ENCODE results near the gene APC. TPM values are rescaled to one million over a fixed set of nuclear protein-coding genes. Genes with fewer than 3 reads are reported as not detected.

The APC gene
- total RNA-seq, 1 experiment from 2014 or later = 24.9 TPM

DNA sequence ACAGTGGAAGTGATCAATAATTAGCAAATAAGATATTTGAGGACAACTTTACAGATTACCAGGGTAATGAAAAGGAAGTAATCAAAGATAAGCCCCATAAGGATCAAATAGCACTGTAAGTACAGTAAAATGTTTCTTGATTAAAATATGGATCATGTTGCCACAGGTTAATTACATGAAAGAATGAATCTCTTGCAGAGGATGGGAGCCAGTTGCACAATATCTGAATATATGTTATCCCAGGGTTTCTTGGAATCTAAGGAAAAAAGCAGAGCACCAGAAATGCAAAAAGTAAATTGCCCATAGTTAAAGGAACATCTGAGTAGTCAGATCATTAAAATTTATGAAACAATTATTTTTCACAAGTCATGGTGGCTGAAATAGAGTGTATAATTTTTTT lies 109.6 kb downstream of the APC start:
- BruUV-seq (replicated peaks) = no TSS peak
- no peaks in the 10 kb centered on the region for H3K27me3 Mint-ChIP-seq (ENCODE audit: insufficient read depth, unreplicated experiment)
- intact Hi-C loops (cut with micrococcal nuclease) = loop anchor here (5.0 kb wide), 1 partner anchor 155 kb away; no protein-coding TSS in a partner anchor

DNA sequence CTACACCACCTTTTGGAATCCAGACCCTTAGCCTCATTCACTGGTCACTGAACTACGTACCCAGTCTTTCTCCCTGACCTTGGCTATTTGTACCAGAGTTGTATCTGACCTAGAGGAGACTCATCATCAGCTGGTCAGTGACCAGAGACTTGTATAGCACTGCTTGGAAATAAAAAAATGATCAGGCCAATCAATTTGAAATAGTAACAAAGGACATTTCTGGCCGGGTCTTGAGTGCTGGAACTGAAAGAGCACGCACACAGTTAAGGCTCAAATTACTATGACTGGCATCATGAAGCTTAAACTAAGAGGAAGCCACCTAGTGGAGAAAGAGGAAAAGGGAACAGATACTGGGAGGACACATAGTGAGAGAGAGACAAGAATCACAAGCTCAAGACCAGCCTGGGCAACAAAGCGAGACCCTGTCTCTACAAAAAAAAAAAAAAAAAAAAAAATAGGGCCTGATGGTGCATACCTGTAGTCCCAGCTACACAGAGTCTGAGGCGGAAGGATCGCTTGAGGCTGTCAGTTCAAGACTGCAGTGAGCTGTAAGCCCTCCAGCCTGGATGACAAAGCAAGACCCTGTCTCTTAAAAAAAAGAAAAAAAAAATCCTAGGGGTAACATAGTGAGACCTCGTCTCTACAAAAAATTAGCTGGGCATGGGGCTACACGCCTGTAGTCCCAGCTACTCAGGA lies 110.6 kb downstream of the APC start:
- CTCF ChIA-PET = interaction anchor here (0.5 to 1.6 kb wide), 36 partner anchors 9 to 1223 kb away, joined by 3 to 21 read pairs (median 4); partner anchors contain the start of genes APC and SRP19
- no peaks in the 10 kb centered on the region for H3K27me3 Mint-ChIP-seq (ENCODE audit: insufficient read depth, unreplicated experiment)
- BruUV-seq (replicated peaks) = no TSS peak
- POLR2A ChIA-PET = interaction anchor here (0.6 to 1.2 kb wide), 6 partner anchors 11 to 215 kb away, joined by 3 to 10 read pairs (median 3); partner anchors contain the start of gene SRP19
- no peak overlapping the region for H3K4me3 Mint-ChIP-seq (ENCODE audit: unreplicated experiment)
- no peak overlapping the region for H3K27ac Mint-ChIP-seq (ENCODE audit: low read depth, unreplicated experiment)
- no peaks in the 10 kb centered on the region for H3K36me3 Mint-ChIP-seq (ENCODE audit: insufficient read depth, unreplicated experiment)
- peak; percentile 80 for DNase-seq (ENCODE audit: unreplicated experiment)
- H3K4me1 Mint-ChIP-seq (ENCODE audit: insufficient read depth, unreplicated experiment) = no peaks in the 10 kb centered on the region
- TF ChIP-seq, protein P1, sequence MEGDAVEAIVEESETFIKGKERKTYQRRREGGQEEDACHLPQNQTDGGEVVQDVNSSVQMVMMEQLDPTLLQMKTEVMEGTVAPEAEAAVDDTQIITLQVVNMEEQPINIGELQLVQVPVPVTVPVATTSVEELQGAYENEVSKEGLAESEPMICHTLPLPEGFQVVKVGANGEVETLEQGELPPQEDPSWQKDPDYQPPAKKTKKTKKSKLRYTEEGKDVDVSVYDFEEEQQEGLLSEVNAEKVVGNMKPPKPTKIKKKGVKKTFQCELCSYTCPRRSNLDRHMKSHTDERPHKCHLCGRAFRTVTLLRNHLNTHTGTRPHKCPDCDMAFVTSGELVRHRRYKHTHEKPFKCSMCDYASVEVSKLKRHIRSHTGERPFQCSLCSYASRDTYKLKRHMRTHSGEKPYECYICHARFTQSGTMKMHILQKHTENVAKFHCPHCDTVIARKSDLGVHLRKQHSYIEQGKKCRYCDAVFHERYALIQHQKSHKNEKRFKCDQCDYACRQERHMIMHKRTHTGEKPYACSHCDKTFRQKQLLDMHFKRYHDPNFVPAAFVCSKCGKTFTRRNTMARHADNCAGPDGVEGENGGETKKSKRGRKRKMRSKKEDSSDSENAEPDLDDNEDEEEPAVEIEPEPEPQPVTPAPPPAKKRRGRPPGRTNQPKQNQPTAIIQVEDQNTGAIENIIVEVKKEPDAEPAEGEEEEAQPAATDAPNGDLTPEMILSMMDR (IDR thresholded peaks at IDR 0.05; ENCODE audit: unreplicated experiment) = peak; percentile 37
- no peaks in the 10 kb centered on the region for H3K9me3 Mint-ChIP-seq (ENCODE audit: unreplicated experiment)
- intact Hi-C loops (cut with micrococcal nuclease) = loop anchor here (1.0 to 5.0 kb wide), 2 partner anchors 156 to 297 kb away; no protein-coding TSS in a partner anchor

More for the DNA sequence above, 109.6 kb downstream of the APC start:
- ChIA-PET POLR2A (no interaction called here), CTCF (interaction anchor here (1.0 kb wide), 1 partner anchor 21 kb away, joined by 3 read pairs; no protein-coding TSS in a partner anchor)
- TF ChIP-seq, protein P1 (IDR thresholded peaks at IDR 0.05; ENCODE audit: unreplicated experiment) = no peak
- Mint-ChIP-seq H3K4me3 (ENCODE audit: unreplicated experiment) (no peak overlapping the region), H3K9me3 (ENCODE audit: unreplicated experiment) (no peaks in the 10 kb centered on the region), H3K4me1 (ENCODE audit: insufficient read depth, unreplicated experiment) (no peaks in the 10 kb centered on the region), H3K27ac (ENCODE audit: low read depth, unreplicated experiment) (no peak overlapping the region), H3K36me3 (ENCODE audit: insufficient read depth, unreplicated experiment) (no peaks in the 10 kb centered on the region)
- no peak for DNase-seq (ENCODE audit: unreplicated experiment)

- intact Hi-C loops (cut with micrococcal nuclease) = loop anchor here (5.0 kb wide), 1 partner anchor 158 kb away; no protein-coding TSS in a partner anchor
- H3K4me1 Mint-ChIP-seq (ENCODE audit: insufficient read depth, unreplicated experiment) = no peaks in the 10 kb centered on the region
- no peak overlapping the region for H3K4me3 Mint-ChIP-seq (ENCODE audit: unreplicated experiment)
- H3K27ac Mint-ChIP-seq (ENCODE audit: low read depth, unreplicated experiment) = no peak overlapping the region
- no peak for DNase-seq (ENCODE audit: unreplicated experiment)
- ChIA-PET CTCF (no interaction called here), POLR2A (no interaction called here)
- H3K9me3 Mint-ChIP-seq (ENCODE audit: unreplicated experiment) = no peaks in the 10 kb centered on the region
- BruUV-seq (replicated peaks) = no TSS peak
- H3K27me3 Mint-ChIP-seq (ENCODE audit: insufficient read depth, unreplicated experiment) = peaks cover 16% of the 10 kb centered on the region
- no peaks in the 10 kb centered on the region for H3K36me3 Mint-ChIP-seq (ENCODE audit: insufficient read depth, unreplicated experiment)
- TF ChIP-seq, protein P1 (IDR thresholded peaks at IDR 0.05; ENCODE audit: unreplicated experiment) = no peak
These were observed 112.2 kb downstream of the APC start for GRCh38 chr5:112849912-112850311.

GRCh38 chr5:112854651-112855050 lies 117.0 kb downstream of the APC start:
- ChIA-PET CTCF (no interaction called here), POLR2A (no interaction called here)
- Mint-ChIP-seq H3K27me3 (ENCODE audit: insufficient read depth, unreplicated experiment) (peaks cover 51% of the 10 kb centered on the region), H3K9me3 (ENCODE audit: unreplicated experiment) (no peaks in the 10 kb centered on the region), H3K4me1 (ENCODE audit: insufficient read depth, unreplicated experiment) (no peaks in the 10 kb centered on the region), H3K27ac (ENCODE audit: low read depth, unreplicated experiment) (no peak overlapping the region), H3K36me3 (ENCODE audit: insufficient read depth, unreplicated experiment) (no peaks in the 10 kb centered on the region), H3K4me3 (ENCODE audit: unreplicated experiment) (no peak overlapping the region)
- DNase-seq (ENCODE audit: unreplicated experiment) = no peak
- intact Hi-C loops (cut with micrococcal nuclease) = no loop called here
- no TSS peak for BruUV-seq (replicated peaks)
- TF ChIP-seq, protein P1 (IDR thresholded peaks at IDR 0.05; ENCODE audit: unreplicated experiment) = no peak
